AG04449 (cell line): Measurements from ENCODE around the gene NLGN1.

Experiments used
- CTCF ChIA-PET: fragments of 350-600 bp; formaldehyde crosslinking; extraction: SDS; loops from one replicate; lab custom pipeline; 2021; ENCODE audit warnings: antibody characterized with exemption; lab: Yijun Ruan, JAX
- POLR2A ChIA-PET: fragments of 400-600, 350-600 bp; formaldehyde crosslinking; extraction: SDS; loops from one replicate; lab custom pipeline; 2020; ENCODE audit warnings: antibody characterized with exemption, inconsistent platforms; lab: Yijun Ruan, JAX
- DNase-seq: peaks from one replicate; pipeline ENCODE4 v3.0.0-alpha.2; 2010; ENCODE audit warnings: low read depth, low spot score
- H3K4me3 ChIP-seq: 2 replicates; pipeline ENCODE4 v1.5.1; 2011; ENCODE audit warnings: low read depth, mild to moderate bottlenecking, control low read depth, low read length
- CTCF ChIP-seq: IDR thresholded peaks from one replicate; pipeline ENCODE4 v1.5.1; 2011; ENCODE audit warnings: mild to moderate bottlenecking, moderate library complexity, low read length, control low read depth, inconsistent platforms; ENCODE audit not compliant: insufficient read depth; ENCODE audit errors: missing control alignments

NLGN1 gene

GRCh38 chr3:173841334-173841733 is 443.8 kb downstream of the NLGN1 start:
- DNase-seq = no peak
- CTCF ChIA-PET = no interaction called here
- POLR2A ChIA-PET = no interaction called here
- TF ChIP-seq CTCF = no peak
- H3K4me3 ChIP-seq = no peak overlapping the region

- TF ChIP-seq CTCF = no peak
- no peak for DNase-seq
- CTCF ChIA-PET = no interaction called here
- POLR2A ChIA-PET = no interaction called here
- no peak overlapping the region for H3K4me3 ChIP-seq
Measured at GRCh38 chr3:173843060-173843459, 445.5 kb downstream of the NLGN1 start.

GRCh38 chr3:173846584-173846983 is 449.0 kb downstream of the NLGN1 start:
- ChIA-PET POLR2A (no interaction called here), CTCF (interaction anchor here (1.7 kb wide), 1 partner anchor 10 kb away, joined by 5 read pairs; no protein-coding TSS in a partner anchor)
- no peak for DNase-seq
- TF ChIP-seq CTCF = no peak
- no peak overlapping the region for H3K4me3 ChIP-seq

- no peak for DNase-seq
- CTCF ChIA-PET = interaction anchor here (0.7 kb wide), 1 partner anchor 23 kb away, joined by 3 read pairs; no protein-coding TSS in a partner anchor
- H3K4me3 ChIP-seq = no peak overlapping the region
- no peak for TF ChIP-seq CTCF
- POLR2A ChIA-PET = no interaction called here
Measured at GRCh38 chr3:173849489-173849888, 451.9 kb downstream of the NLGN1 start.

- no peak for DNase-seq
- no peak for TF ChIP-seq CTCF
- no peak overlapping the region for H3K4me3 ChIP-seq
- CTCF ChIA-PET = interaction anchor here (0.6 to 1.7 kb wide), 2 partner anchors 11 to 274 kb away, joined by 3 to 5 read pairs; no protein-coding TSS in a partner anchor
- POLR2A ChIA-PET = no interaction called here
Measured at GRCh38 chr3:173857154-173857553, 459.6 kb downstream of the NLGN1 start.

- no peak for DNase-seq
Measured at GRCh38 chr3:173862701-173863100, 465.2 kb downstream of the NLGN1 start.

More at GRCh38 chr3:173862701-173863100, 465.2 kb downstream of the NLGN1 start:
- POLR2A ChIA-PET = no interaction called here
- no peak for TF ChIP-seq CTCF
- H3K4me3 ChIP-seq = no peak overlapping the region
- CTCF ChIA-PET = no interaction called here
